Cardiac muscle cell (in vitro differentiated cells and primary cell): ENCODE measurements around the gene C19orf47. TPM values are rescaled to one million over a fixed set of nuclear protein-coding genes. Genes with fewer than 3 reads are reported as not detected.
A peak's percentile ranks its signal among the peaks of the same experiment; 100 is the strongest.

Source experiments
- DNase-seq, 2 donors: peaks; one replicate each; pipeline versions ENCODE4 v3.0.0 to v3.0.0-alpha.2; 2010 to 2017; ENCODE audit warnings: low read depth in 1 of 2, low spot score in 1 of 2
- H3K27ac ChIP-seq: fragments of 200-600 bp; sonication (generic); 2 replicates; pipeline ENCODE4 v1.5.1; 2016
- H3K27me3 ChIP-seq: fragments of 200-600 bp; sonication (generic); 2 replicates; pipeline ENCODE4 v1.6.0; 2016; ENCODE audit warnings: control low read depth
- H3K36me3 ChIP-seq: fragments of 200-600 bp; sonication (generic); 2 replicates; pipeline ENCODE4 v1.5.1; 2016; ENCODE audit warnings: control low read depth
- H3K4me1 ChIP-seq: fragments of 200-600 bp; sonication (generic); 2 replicates; pipeline ENCODE4 v1.8.1; 2017; ENCODE audit warnings: low read depth, mild to moderate bottlenecking, mixed run types
- H3K4me3 ChIP-seq: fragments of 200-600 bp; sonication (generic); 2 replicates; pipeline ENCODE4 v1.5.1; 2016; ENCODE audit warnings: mild to moderate bottlenecking
- H3K9me3 ChIP-seq: fragments of 200-600 bp; sonication (generic); 2 replicates; pipeline ENCODE4 v1.5.1; 2017; ENCODE audit warnings: low read depth, mild to moderate bottlenecking, control low read depth
- CTCF ChIP-seq: IDR thresholded peaks from 2 replicates; pipeline ENCODE4 v1.5.1; 2012; ENCODE audit warnings: low read depth, mild to moderate bottlenecking, low read length
- polyA plus RNA-seq: library from polyadenylated mRNA; unstranded; fragments of >200 nt; fragmentation: Nextera tagmentation; extraction: Ambion mirVana; gene quantifications from 2 replicates; pipeline ENCODE4 v1.2.1, GENCODE V29; 2016
- total RNA-seq: library from RNA; depleted of rRNA; stranded (reverse); fragments of >200 nt; gene quantifications from 2 replicates; pipeline ENCODE4 v1.2.3, GENCODE V29; 2016

C19orf47 gene
- total and polyA plus RNA-seq, 2 experiments from 2014 or later = 16.4 to 20.3 TPM

GRCh38 chr19:40355975-40356680 is 7.9 kb upstream of the C19orf47 start:
- no peak overlapping the region for H3K4me3 ChIP-seq
- DNase-seq = no peak
- no peaks in the 10 kb centered on the region for H3K36me3 ChIP-seq
- no peaks in the 10 kb centered on the region for H3K27me3 ChIP-seq
- H3K9me3 ChIP-seq = no peaks in the 10 kb centered on the region
- H3K27ac ChIP-seq = no peak overlapping the region
- no peak for TF ChIP-seq CTCF
- H3K4me1 ChIP-seq = no peaks in the 10 kb centered on the region

- H3K27ac ChIP-seq = no peak overlapping the region
- DNase-seq = peak in 1 of 2 donors; percentile 48
These were observed 837 bp upstream of the C19orf47 start for GRCh38 chr19:40348961-40349507.

GRCh38 chr19:40344422-40344821 is 3.8 kb downstream of the C19orf47 start:
- TF ChIP-seq CTCF = no peak
- H3K9me3 ChIP-seq = no peaks in the 10 kb centered on the region
- no peaks in the 10 kb centered on the region for H3K36me3 ChIP-seq
- no peak overlapping the region for H3K4me3 ChIP-seq
- H3K4me1 ChIP-seq = no peaks in the 10 kb centered on the region
- no peaks in the 10 kb centered on the region for H3K27me3 ChIP-seq
- H3K27ac ChIP-seq = no peak overlapping the region
- no peak for DNase-seq

More at GRCh38 chr19:40348961-40349507, 837 bp upstream of the C19orf47 start:
- H3K27me3 ChIP-seq = no peaks in the 10 kb centered on the region
- H3K4me3 ChIP-seq = peak overlapping the region; percentile 79
- no peaks in the 10 kb centered on the region for H3K4me1 ChIP-seq
- TF ChIP-seq CTCF = no peak
- H3K36me3 ChIP-seq = no peaks in the 10 kb centered on the region
- H3K9me3 ChIP-seq = no peaks in the 10 kb centered on the region

- DNase-seq = no peak
- no peaks in the 10 kb centered on the region for H3K9me3 ChIP-seq
- peak overlapping the region; percentile 79 for H3K27ac ChIP-seq
- no peaks in the 10 kb centered on the region for H3K27me3 ChIP-seq
- no peaks in the 10 kb centered on the region for H3K4me1 ChIP-seq
- no peak for TF ChIP-seq CTCF
- no peak overlapping the region for H3K4me3 ChIP-seq
- no peaks in the 10 kb centered on the region for H3K36me3 ChIP-seq
These were observed 5.4 kb downstream of the C19orf47 start for GRCh38 chr19:40342644-40343311.

GRCh38 chr19:40341601-40342482 is 6.4 kb downstream of the C19orf47 start:
- no peaks in the 10 kb centered on the region for H3K27me3 ChIP-seq
- no peaks in the 10 kb centered on the region for H3K4me1 ChIP-seq
- no peak overlapping the region for H3K4me3 ChIP-seq
- no peaks in the 10 kb centered on the region for H3K36me3 ChIP-seq
- DNase-seq = peak in 1 of 2 donors; percentile 32
- H3K27ac ChIP-seq = peak overlapping the region; percentile 79
- TF ChIP-seq CTCF = no peak
- H3K9me3 ChIP-seq = no peaks in the 10 kb centered on the region
